Keratinocyte (primary cell): ENCODE measurements around the gene FAM53B. TPM values are rescaled to one million over a fixed set of nuclear protein-coding genes. Genes with fewer than 3 reads are reported as not detected.

ENCODE experiments used
- DNase-seq: peaks from one replicate; pipeline ENCODE4 v3.0.0-alpha.2; 2011; ENCODE audit warnings: low read depth, missing footprints, low spot score
- FAIRE-seq: peaks from 2 replicates; lab custom pipeline; 2011; peaks lifted over from hg19 to GRCh38; lab: Jason Lieb, UNC
- H2AFZ ChIP-seq: 2 replicates; pipeline ENCODE4 v1.6.0; 2012; ENCODE audit warnings: low read length, control low read depth, inconsistent platforms; ENCODE audit not compliant: control insufficient read depth
- H3K27ac ChIP-seq: 2 replicates; pipeline ENCODE4 v1.5.1; 2011; ENCODE audit warnings: low read length; ENCODE audit not compliant: control insufficient read depth, insufficient read depth
- H3K27me3 ChIP-seq: 3 replicates; pipeline ENCODE4 v1.6.0; 2011; ENCODE audit warnings: low read length; ENCODE audit not compliant: control insufficient read depth, insufficient read depth; ENCODE audit errors: extremely low read depth
- H3K36me3 ChIP-seq, 2 experiments: 2 replicates in 1 of 2; 3 replicates in 1 of 2; pipeline ENCODE4 v1.5.1; 2011; ENCODE audit warnings: low read length in 2 of 2, mild to moderate bottlenecking in 1 of 2; ENCODE audit not compliant: control insufficient read depth in 2 of 2, insufficient read depth in 2 of 2; ENCODE audit errors: extremely low read depth in 1 of 2
- H3K4me1 ChIP-seq: 3 replicates; pipeline ENCODE4 v1.5.1; 2011; ENCODE audit warnings: low read length; ENCODE audit not compliant: control insufficient read depth, insufficient read depth; ENCODE audit errors: extremely low read depth
- H3K4me2 ChIP-seq: 3 replicates; pipeline ENCODE4 v1.6.0; 2011; ENCODE audit warnings: low read depth, low read length; ENCODE audit not compliant: control insufficient read depth, insufficient read depth; ENCODE audit errors: extremely low read depth
- H3K4me3 ChIP-seq, 3 experiments: fragments of 200-600 bp in 1 of 3; sonication (generic) in 1 of 3; 2 replicates in 2 of 3; 3 replicates in 1 of 3; pipeline ENCODE4 v1.5.1; 2011 to 2016; ENCODE audit warnings: low read length in 3 of 3, mild to moderate bottlenecking in 3 of 3, control low read depth in 2 of 3, inconsistent platforms in 1 of 3, low read depth in 1 of 3, mixed read lengths in 1 of 3, mixed run types in 1 of 3, moderate library complexity in 1 of 3; ENCODE audit not compliant: control insufficient read depth in 2 of 3, insufficient read depth in 2 of 3; ENCODE audit errors: extremely low read depth in 1 of 3
- H3K79me2 ChIP-seq: 2 replicates; pipeline ENCODE4 v1.6.0; 2012; ENCODE audit warnings: low read length; ENCODE audit not compliant: control insufficient read depth, insufficient read depth
- H3K9ac ChIP-seq: 3 replicates; pipeline ENCODE4 v1.6.0; 2011; ENCODE audit warnings: low read length; ENCODE audit not compliant: control insufficient read depth, insufficient read depth; ENCODE audit errors: extremely low read depth
- H3K9me1 ChIP-seq: 3 replicates; pipeline ENCODE4 v1.6.0; 2011; ENCODE audit warnings: low read length; ENCODE audit not compliant: control insufficient read depth, insufficient read depth; ENCODE audit errors: extremely low read depth
- H3K9me3 ChIP-seq: 2 replicates; pipeline ENCODE4 v1.5.1; 2012; ENCODE audit warnings: low read depth, low read length; ENCODE audit not compliant: control insufficient read depth
- H4K20me1 ChIP-seq: 3 replicates; pipeline ENCODE4 v1.6.0; 2011; ENCODE audit warnings: low read length; ENCODE audit not compliant: control insufficient read depth, insufficient read depth; ENCODE audit errors: extremely low read depth
- EZH2 ChIP-seq: IDR thresholded peaks from one replicate; pipeline ENCODE4 v1.6.1; 2012; ENCODE audit warnings: inconsistent platforms, mild to moderate bottlenecking, low read length, moderate library complexity
- dilution Hi-C: fragments of 300-500 bp; cut with MboI; formaldehyde crosslinking; loops from one replicate; pipeline ENCODE4 v1.7.0; 2020; ENCODE audit warnings: low sequenced_read_pairs; ENCODE audit not compliant: extremely low pct_ligation_motif_present
- polyA plus RNA-seq, 5 experiments: library from polyadenylated mRNA; depleted of rRNA in 3 of 5; stranded (reverse) in 3 of 5; stranded (forward) in 1 of 5; unstranded in 1 of 5; fragments of >200 nt; gene quantifications; 1 replicate in 1 of 5; 2 replicates in 3 of 5; 3 replicates in 1 of 5; pipeline versions ENCODE4 v1.2.1 to v1.2.3, GENCODE V29; 2011 to 2012; ENCODE audit warnings: missing spikeins in 2 of 5, low read depth in 1 of 5, low replicate concordance in 1 of 5
- TF ChIP-seq, protein P1 (sequence below), 3 experiments: IDR thresholded peaks in 1 of 3; conservative IDR thresholded peaks in 1 of 3; optimal IDR thresholded peaks in 1 of 3; 2 replicates in 2 of 3; 3 replicates in 1 of 3; pipeline versions ENCODE3 to v1.5.1; 2011; ENCODE audit warnings: low read length in 3 of 3, mild to moderate bottlenecking in 3 of 3, moderate library complexity in 2 of 3, control low read depth in 1 of 3, inconsistent platforms in 1 of 3; ENCODE audit not compliant: insufficient read depth in 2 of 3; ENCODE audit errors: extremely low read depth in 1 of 3

The FAM53B gene
- polyA plus RNA-seq, 1 donor (not counting 4 experiments of a cell fraction or from before 2014, with no cell fraction given) = 8.6 TPM

DNA sequence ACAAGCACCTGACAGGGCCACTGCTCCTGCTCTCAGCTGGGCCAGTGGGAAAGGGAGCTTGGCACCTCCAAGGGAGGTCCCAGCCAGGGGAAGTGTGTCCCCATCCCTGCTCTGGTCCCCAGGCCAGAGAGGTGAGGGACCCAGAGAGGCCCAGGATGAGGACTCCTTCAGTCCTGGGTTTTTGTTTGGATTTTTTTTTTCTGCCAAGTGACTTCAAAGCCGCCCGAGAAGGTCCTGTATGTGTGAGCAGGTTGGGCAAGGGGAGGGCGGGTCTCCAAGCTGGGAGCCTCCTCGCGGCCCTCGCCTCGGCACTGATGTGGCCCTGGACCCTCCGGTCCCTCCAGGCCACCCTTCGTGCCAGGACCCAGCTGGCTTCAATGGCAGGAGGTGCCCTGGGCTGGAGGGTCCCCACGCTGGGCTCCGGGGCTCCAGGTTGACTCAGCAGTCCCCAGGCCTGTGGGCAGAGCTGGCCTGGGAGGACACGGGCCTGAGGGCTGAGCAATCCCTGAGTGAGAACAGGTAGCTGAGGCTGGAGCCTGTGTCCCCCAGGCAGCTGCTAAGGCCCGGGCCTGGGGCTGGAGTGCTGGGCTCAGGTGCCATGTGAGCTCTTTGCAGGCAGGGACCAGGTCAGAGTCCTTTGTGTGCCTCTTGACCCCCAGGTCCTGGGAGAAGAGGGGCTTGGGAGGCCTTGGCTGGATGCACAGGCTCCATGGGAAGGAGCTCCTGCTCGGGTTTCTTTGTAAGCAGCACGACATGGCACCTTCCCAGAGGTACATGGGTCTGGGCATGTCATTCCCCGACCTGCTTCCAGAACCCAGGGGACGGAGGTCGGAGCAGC is 140.6 kb downstream of the FAM53B start:
- no peak for TF ChIP-seq EZH2
- TF ChIP-seq, protein P1, sequence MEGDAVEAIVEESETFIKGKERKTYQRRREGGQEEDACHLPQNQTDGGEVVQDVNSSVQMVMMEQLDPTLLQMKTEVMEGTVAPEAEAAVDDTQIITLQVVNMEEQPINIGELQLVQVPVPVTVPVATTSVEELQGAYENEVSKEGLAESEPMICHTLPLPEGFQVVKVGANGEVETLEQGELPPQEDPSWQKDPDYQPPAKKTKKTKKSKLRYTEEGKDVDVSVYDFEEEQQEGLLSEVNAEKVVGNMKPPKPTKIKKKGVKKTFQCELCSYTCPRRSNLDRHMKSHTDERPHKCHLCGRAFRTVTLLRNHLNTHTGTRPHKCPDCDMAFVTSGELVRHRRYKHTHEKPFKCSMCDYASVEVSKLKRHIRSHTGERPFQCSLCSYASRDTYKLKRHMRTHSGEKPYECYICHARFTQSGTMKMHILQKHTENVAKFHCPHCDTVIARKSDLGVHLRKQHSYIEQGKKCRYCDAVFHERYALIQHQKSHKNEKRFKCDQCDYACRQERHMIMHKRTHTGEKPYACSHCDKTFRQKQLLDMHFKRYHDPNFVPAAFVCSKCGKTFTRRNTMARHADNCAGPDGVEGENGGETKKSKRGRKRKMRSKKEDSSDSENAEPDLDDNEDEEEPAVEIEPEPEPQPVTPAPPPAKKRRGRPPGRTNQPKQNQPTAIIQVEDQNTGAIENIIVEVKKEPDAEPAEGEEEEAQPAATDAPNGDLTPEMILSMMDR (optimal IDR thresholded peaks at IDR 0.05 in 1 of 3, IDR thresholded peaks at IDR 0.05 in 1 of 3, conservative IDR thresholded peaks at IDR 0.05 in 1 of 3; ENCODE audit: extremely low read depth in 1 of 3, insufficient read depth in 2 of 3, low read length in 3 of 3) = no peak
- H3K4me3 ChIP-seq = no peak overlapping the region
- H3K27ac ChIP-seq = no peak overlapping the region
- no peaks in the 10 kb centered on the region for H3K9me1 ChIP-seq
- H3K36me3 ChIP-seq = no peaks in the 10 kb centered on the region
- no peak overlapping the region for H2AFZ ChIP-seq
- dilution Hi-C loops = no loop called here
- FAIRE-seq = no peak
- no peaks in the 10 kb centered on the region for H4K20me1 ChIP-seq
- no peak overlapping the region for H3K9ac ChIP-seq
- DNase-seq = no peak
- no peaks in the 10 kb centered on the region for H3K4me1 ChIP-seq
- H3K4me2 ChIP-seq = no peak overlapping the region
- H3K9me3 ChIP-seq = no peaks in the 10 kb centered on the region
- H3K79me2 ChIP-seq = no peaks in the 10 kb centered on the region
- peaks cover 8% of the 10 kb centered on the region for H3K27me3 ChIP-seq

DNA sequence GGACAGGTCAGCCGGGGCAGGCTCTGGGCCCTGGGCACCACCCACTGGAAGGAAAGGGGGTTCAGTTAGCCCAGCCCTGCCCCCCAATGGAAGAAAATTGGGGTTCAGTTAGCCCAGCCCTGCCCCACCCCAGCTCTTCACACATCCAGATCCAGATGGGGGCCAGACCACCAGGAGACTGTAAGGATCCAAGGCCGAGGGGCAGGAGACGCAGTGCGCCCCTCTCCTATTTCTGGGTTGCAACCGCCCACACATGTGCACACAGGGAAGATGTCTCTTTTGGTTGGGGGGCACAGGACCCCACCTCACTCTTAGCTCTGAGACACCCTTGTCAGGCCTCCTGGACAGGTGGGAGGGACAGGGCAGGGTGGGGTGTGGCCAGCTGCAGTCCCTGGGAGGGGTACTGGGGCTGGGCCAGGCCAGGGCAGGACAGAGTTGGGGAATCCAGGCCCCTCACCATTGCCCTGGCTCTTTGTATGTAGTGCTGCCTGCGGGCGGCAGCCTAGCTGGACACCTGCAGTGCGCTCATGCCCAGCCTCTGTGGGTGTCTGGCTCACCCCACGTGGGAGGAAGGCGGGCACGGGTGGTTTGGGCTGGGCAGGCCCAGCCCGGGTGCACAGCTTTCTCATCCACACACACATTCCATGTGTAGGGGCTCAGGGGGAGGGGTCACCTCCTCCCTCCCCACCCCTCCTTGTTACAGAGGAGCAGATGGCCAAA is 141.4 kb downstream of the FAM53B start:
- Histone ChIP-seq H3K4me2 (no peak overlapping the region), H3K79me2 (no peaks in the 10 kb centered on the region), H2AFZ (no peak overlapping the region), H3K4me3 (no peak overlapping the region), H3K27ac (no peak overlapping the region), H3K9me1 (no peaks in the 10 kb centered on the region), H4K20me1 (no peaks in the 10 kb centered on the region), H3K4me1 (no peaks in the 10 kb centered on the region), H3K27me3 (peaks cover 5% of the 10 kb centered on the region), H3K9ac (no peak overlapping the region), H3K9me3 (no peaks in the 10 kb centered on the region), H3K36me3 (no peaks in the 10 kb centered on the region)
- dilution Hi-C loops = no loop called here
- no peak for FAIRE-seq
- no peak for TF ChIP-seq EZH2
- TF ChIP-seq, protein P1 (optimal IDR thresholded peaks at IDR 0.05 in 1 of 3, IDR thresholded peaks at IDR 0.05 in 1 of 3, conservative IDR thresholded peaks at IDR 0.05 in 1 of 3; ENCODE audit: extremely low read depth in 1 of 3, insufficient read depth in 2 of 3, low read length in 3 of 3) = no peak
- no peak for DNase-seq
